DOHH2 (cell line): ENCODE results near the gene DNAJC18.

Source experiments
- H3F3A ChIP-seq: fragments of 200-600 bp; sonication (generic), shearing (Covaris generic); 2 replicates; pipeline ENCODE4 v1.6.0; 2016; ENCODE audit warnings: antibody characterized with exemption, mild to moderate bottlenecking; ENCODE audit not compliant: control insufficient read depth, insufficient read depth
- H3K27ac ChIP-seq: fragments of 200-600 bp; sonication (generic); 2 replicates; pipeline ENCODE4 v1.5.1; 2014; ENCODE audit warnings: low read depth, mild to moderate bottlenecking, low read length, moderate library complexity
- H3K27me3 ChIP-seq: fragments of 200-600 bp; sonication (generic); 2 replicates; pipeline ENCODE4 v1.6.1; 2014; ENCODE audit warnings: mild to moderate bottlenecking, low read length, mixed read lengths; ENCODE audit not compliant: control insufficient read depth
- H3K36me3 ChIP-seq: fragments of 200-600 bp; sonication (generic); 2 replicates; pipeline ENCODE4 v1.6.1; 2014; ENCODE audit warnings: mild to moderate bottlenecking, low read length, moderate library complexity, mixed read lengths; ENCODE audit not compliant: control insufficient read depth
- H3K4me1 ChIP-seq: fragments of 200-600 bp; sonication (generic); 2 replicates; pipeline ENCODE4 v1.6.1; 2014; ENCODE audit warnings: mild to moderate bottlenecking, low read length, mixed read lengths; ENCODE audit not compliant: control insufficient read depth
- H3K4me2 ChIP-seq: fragments of 200-600 bp; sonication (generic); 2 replicates; pipeline ENCODE4 v1.6.0; 2014; ENCODE audit warnings: mild to moderate bottlenecking, low read length, moderate library complexity
- H3K4me3 ChIP-seq: fragments of 200-600 bp; sonication (generic); 2 replicates; pipeline ENCODE4 v1.5.1; 2014; ENCODE audit warnings: mild to moderate bottlenecking, low read length, mixed read lengths
- H3K79me2 ChIP-seq: fragments of 200-600 bp; sonication (generic); 2 replicates; pipeline ENCODE4 v1.6.1; 2014; ENCODE audit warnings: mild to moderate bottlenecking, low read length, mixed read lengths; ENCODE audit not compliant: control insufficient read depth
- H3K9me2 ChIP-seq: fragments of 200-600 bp; sonication (generic); replicated peaks from 2 replicates; pipeline ENCODE4 v1.6.1; 2014; ENCODE audit warnings: mild to moderate bottlenecking, low read length, mixed read lengths; ENCODE audit not compliant: control insufficient read depth
- H3K9me3 ChIP-seq: fragments of 200-600 bp; sonication (generic); 2 replicates; pipeline ENCODE4 v1.6.1; 2014; ENCODE audit warnings: antibody characterized with exemption, low read length, mixed read lengths; ENCODE audit not compliant: control insufficient read depth, insufficient read depth
- H4K20me1 ChIP-seq: fragments of 200-600 bp; sonication (generic); 2 replicates; pipeline ENCODE4 v1.6.0; 2014; ENCODE audit warnings: low read depth, mild to moderate bottlenecking, antibody characterized with exemption, low read length, moderate library complexity; ENCODE audit not compliant: control insufficient read depth, insufficient read depth
- CTCF ChIP-seq: fragments of 200-600 bp; sonication (generic); IDR thresholded peaks from one replicate; pipeline ENCODE4 v1.5.1; 2014; ENCODE audit warnings: antibody characterized with exemption, mild to moderate bottlenecking, low read depth, low read length; ENCODE audit not compliant: poor library complexity, severe bottlenecking
- EZH2phosphoT487 ChIP-seq: fragments of 200-600 bp; sonication (generic); IDR thresholded peaks from 2 replicates; pipeline ENCODE4 v1.6.1; 2017; ENCODE audit warnings: borderline replicate concordance, mild to moderate bottlenecking, antibody characterized with exemption, low read length, moderate library complexity, mixed read lengths

DNAJC18 gene

GRCh38 chr5:139369181-139369580, 70.1 kb downstream of the DNAJC18 start:
- Histone ChIP-seq H3K4me1 (no peaks in the 10 kb centered on the region), H3K9me2 (no peaks in the 10 kb centered on the region), H3K9me3 (no peaks in the 10 kb centered on the region), H3K36me3 (peaks cover 61% of the 10 kb centered on the region), H3K4me2 (no peak overlapping the region), H4K20me1 (no peaks in the 10 kb centered on the region), H3K79me2 (peaks cover under 1% of the 10 kb centered on the region; the same call in 1 of the 2 replicates), H3F3A (peaks cover 23% of the 10 kb centered on the region; the same call in 1 of the 2 replicates), H3K4me3 (no peak overlapping the region), H3K27me3 (no peaks in the 10 kb centered on the region), H3K27ac (no peak overlapping the region)
- TF ChIP-seq CTCF (no peak), EZH2phosphoT487 (no peak)

GRCh38 chr5:139368613-139369012, 70.7 kb downstream of the DNAJC18 start:
- Histone ChIP-seq H3K4me1 (no peaks in the 10 kb centered on the region), H3K4me3 (no peak overlapping the region), H3K79me2 (peaks cover 6% of the 10 kb centered on the region), H3K9me2 (no peaks in the 10 kb centered on the region), H3K9me3 (no peaks in the 10 kb centered on the region), H3K4me2 (no peak overlapping the region), H3F3A (peaks cover 23% of the 10 kb centered on the region; the same call in 1 of the 2 replicates), H3K27me3 (no peaks in the 10 kb centered on the region), H3K27ac (no peak overlapping the region), H3K36me3 (peaks cover 67% of the 10 kb centered on the region), H4K20me1 (peaks cover 4% of the 10 kb centered on the region; the same call in 1 of the 2 replicates)
- TF ChIP-seq EZH2phosphoT487 (no peak), CTCF (peak; percentile 28)

GRCh38 chr5:139364466-139364865, 74.9 kb downstream of the DNAJC18 start:
- Histone ChIP-seq H3K9me3 (no peaks in the 10 kb centered on the region), H3K27me3 (no peaks in the 10 kb centered on the region), H3K4me3 (no peak overlapping the region), H3F3A (peaks cover 15% of the 10 kb centered on the region; the same call in 1 of the 2 replicates), H3K27ac (no peak overlapping the region), H3K79me2 (peaks cover 44% of the 10 kb centered on the region), H3K4me1 (no peaks in the 10 kb centered on the region), H3K9me2 (no peaks in the 10 kb centered on the region), H3K36me3 (peaks cover 72% of the 10 kb centered on the region), H3K4me2 (no peak overlapping the region), H4K20me1 (peaks cover 6% of the 10 kb centered on the region; the same call in 1 of the 2 replicates)
- TF ChIP-seq EZH2phosphoT487 = no peak
- TF ChIP-seq CTCF = no peak
